Endothelial cell (in vitro differentiated cells): ENCODE results near the gene INTS13. TPM values are rescaled to one million over a fixed set of nuclear protein-coding genes. Genes with fewer than 3 reads are reported as not detected.

Source experiments
- DNase-seq: peaks from one replicate; pipeline ENCODE4 v3.0.0; 2021; ENCODE audit warnings: low spot score
- H3K27ac Mint-ChIP-seq: one replicate; pipeline ENCODE4 v1.8.0; 2021; ENCODE audit warnings: mixed read lengths, inconsistent platforms; ENCODE audit not compliant: unreplicated experiment
- H3K27me3 Mint-ChIP-seq: one replicate; pipeline ENCODE4 v1.8.0; 2021; ENCODE audit warnings: mild to moderate bottlenecking, moderate library complexity, mixed read lengths, inconsistent platforms; ENCODE audit not compliant: unreplicated experiment
- H3K36me3 Mint-ChIP-seq: one replicate; pipeline ENCODE4 v1.8.0; 2021; ENCODE audit warnings: mild to moderate bottlenecking, low read depth, mixed read lengths, inconsistent platforms; ENCODE audit not compliant: unreplicated experiment
- H3K4me1 Mint-ChIP-seq: one replicate; pipeline ENCODE4 v1.8.0; 2021; ENCODE audit warnings: mild to moderate bottlenecking, mixed read lengths, inconsistent platforms; ENCODE audit not compliant: unreplicated experiment
- H3K4me3 Mint-ChIP-seq: one replicate; pipeline ENCODE4 v1.8.0; 2021; ENCODE audit warnings: mild to moderate bottlenecking, mixed read lengths, inconsistent platforms; ENCODE audit not compliant: unreplicated experiment
- H3K9me3 Mint-ChIP-seq: one replicate; pipeline ENCODE4 v1.8.0; 2021; ENCODE audit warnings: mixed read lengths, inconsistent platforms; ENCODE audit not compliant: unreplicated experiment
- CTCF ChIP-seq: fragments of 200-600 bp; sonication (generic); IDR thresholded peaks from one replicate; pipeline ENCODE4 v1.5.0; 2021; ENCODE audit warnings: antibody characterized with exemption; ENCODE audit not compliant: unreplicated experiment
- total RNA-seq: library from RNA; stranded (reverse); fragmentation: NEBNext Ultra II Directional; extraction: Animal tissue kit (Norgen Biotek cat#: 25700); gene quantifications from one replicate; pipeline ENCODE4 v1.2.1, GENCODE V29; 2021; ENCODE audit not compliant: unreplicated experiment

The INTS13 gene
- total RNA-seq, 1 donor from 2014 or later: 20.0 TPM

GRCh38 chr12:26855337-26855736 is 82.4 kb downstream of the INTS13 start:
- peaks cover 8% of the 10 kb centered on the region for H3K4me1 Mint-ChIP-seq
- H3K4me3 Mint-ChIP-seq: no peak overlapping the region
- no peaks in the 10 kb centered on the region for H3K9me3 Mint-ChIP-seq
- TF ChIP-seq CTCF: no peak
- H3K36me3 Mint-ChIP-seq: no peaks in the 10 kb centered on the region
- no peaks in the 10 kb centered on the region for H3K27me3 Mint-ChIP-seq
- H3K27ac Mint-ChIP-seq: no peak overlapping the region
- no peak for DNase-seq

Other genes with a start within 250 kb of the INTS13 start
- gene ITPR2, start 104.8 kb downstream of the INTS13 start, total RNA-seq: 33.8 TPM
- 65.8 TPM for gene FGFR1OP2, start 489 bp upstream of the INTS13 start, total RNA-seq
- 72.9 TPM for gene TM7SF3, start 76.4 kb upstream of the INTS13 start, total RNA-seq
- 42.7 TPM for gene MED21, start 84.6 kb upstream of the INTS13 start, total RNA-seq
- not detected for gene C12orf71, start 144.6 kb upstream of the INTS13 start, total RNA-seq